SK-N-MC (cell line): ENCODE measurements around the gene SPEF2.

Experiments
- DNase-seq: peaks from one replicate; pipeline ENCODE4 v3.0.0-alpha.2; 2011; ENCODE audit warnings: low read depth, low spot score
- H3K27ac ChIP-seq: fragments of 200-600 bp; sonication (generic); 2 replicates; pipeline ENCODE4 v1.5.1; 2016; ENCODE audit warnings: mixed run types
- H3K36me3 ChIP-seq: fragments of 200-600 bp; sonication (generic); 2 replicates; pipeline ENCODE4 v1.6.1; 2017; ENCODE audit warnings: antibody characterized with exemption, low read length, mixed read lengths; ENCODE audit not compliant: insufficient read depth
- H3K4me3 ChIP-seq: fragments of 200-600 bp; sonication (generic); 2 replicates; pipeline ENCODE4 v1.5.1; 2016
- H3K9ac ChIP-seq: fragments of 200-600 bp; sonication (generic); 2 replicates; pipeline ENCODE4 v1.8.0; 2017; ENCODE audit warnings: mixed run types, mixed read lengths; ENCODE audit not compliant: insufficient read length
- H3K9me3 ChIP-seq: fragments of 200-600 bp; sonication (generic); 2 replicates; pipeline ENCODE4 v1.6.1; 2017; ENCODE audit warnings: low read depth, mild to moderate bottlenecking, antibody characterized with exemption, low read length, moderate library complexity, mixed read lengths
- EZH2 ChIP-seq: fragments of 200-600 bp; sonication (generic); IDR thresholded peaks from one replicate; pipeline ENCODE4 v1.6.1; 2017; ENCODE audit warnings: antibody characterized with exemption
- FOXP2 ChIP-seq: optimal IDR thresholded peaks from 2 replicates; pipeline ENCODE3; 2011; ENCODE audit warnings: mild to moderate bottlenecking, moderate library complexity; ENCODE audit not compliant: insufficient read depth; ENCODE audit errors: extremely low read length, control extremely low read depth
- POLR2AphosphoS5 ChIP-seq: IDR thresholded peaks from 2 replicates; pipeline ENCODE4 v1.6.1; 2012; ENCODE audit warnings: mild to moderate bottlenecking, low read depth, low read length, borderline replicate concordance

SPEF2 gene

DNA sequence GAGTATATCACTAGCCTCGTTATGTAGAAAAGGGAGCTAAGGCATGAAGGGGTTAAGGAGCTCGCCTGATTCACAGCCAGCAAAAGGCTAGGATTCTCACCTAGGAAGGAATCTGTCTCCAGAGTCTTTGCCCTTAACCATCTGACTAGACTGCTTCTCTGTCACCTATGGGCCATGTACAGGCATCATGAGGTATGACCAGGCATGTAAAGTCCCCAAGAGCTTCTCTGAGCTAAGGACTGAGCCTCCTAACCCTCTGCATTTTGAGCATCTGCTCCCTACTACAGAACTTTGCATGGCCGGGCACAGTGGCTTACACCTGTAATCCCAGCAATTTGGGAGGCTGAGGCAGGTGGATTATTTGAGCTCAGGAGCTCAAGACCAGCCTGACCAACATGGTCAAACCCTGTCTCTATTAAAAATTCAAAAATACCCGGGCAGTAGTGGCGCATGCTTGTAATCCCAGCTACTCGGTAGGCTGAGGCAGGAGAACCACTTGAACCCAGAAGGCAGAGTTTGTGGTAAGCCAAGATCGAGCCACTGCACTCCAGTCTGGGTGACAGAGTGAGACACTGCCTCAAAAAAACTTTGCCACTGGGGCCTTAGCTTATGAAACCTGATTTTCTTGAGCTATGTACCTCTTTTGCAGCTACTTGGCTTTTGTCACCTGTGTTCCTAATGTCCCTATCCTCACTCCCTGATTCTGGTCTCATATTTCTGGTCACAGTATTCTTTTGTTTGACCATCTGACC lies 205.9 kb downstream of the SPEF2 start:
- H3K9ac ChIP-seq, result no peak overlapping the region
- no peaks in the 10 kb centered on the region for H3K36me3 ChIP-seq
- no peak overlapping the region for H3K4me3 ChIP-seq
- TF ChIP-seq POLR2AphosphoS5 (no peak), FOXP2 (no peak), EZH2 (no peak)
- H3K27ac ChIP-seq, result no peak overlapping the region
- no peak for DNase-seq
- no peaks in the 10 kb centered on the region for H3K9me3 ChIP-seq

DNA sequence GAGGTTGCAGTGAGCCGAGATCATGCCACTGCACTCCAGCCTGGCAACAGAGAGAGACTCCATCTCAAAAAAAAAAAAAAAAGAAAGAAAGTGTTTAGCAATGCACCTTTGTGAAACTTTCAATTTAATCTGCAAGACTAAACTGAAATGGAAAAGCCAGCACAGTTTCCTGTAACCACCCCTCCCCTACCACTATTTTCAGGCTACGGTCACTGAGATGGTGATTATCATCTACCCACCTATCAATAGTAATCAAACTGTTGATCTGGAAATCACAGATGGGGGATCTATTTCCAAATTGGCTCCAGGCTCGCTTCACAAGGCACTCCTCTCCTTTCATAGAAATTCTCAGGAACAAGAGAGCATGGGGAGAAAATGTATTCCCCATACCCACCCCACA lies 208.4 kb downstream of the SPEF2 start:
- TF ChIP-seq FOXP2, result no peak
- no peak for TF ChIP-seq POLR2AphosphoS5
- no peak for TF ChIP-seq EZH2
- no peaks in the 10 kb centered on the region for H3K9me3 ChIP-seq
- H3K4me3 ChIP-seq, result no peak overlapping the region
- no peaks in the 10 kb centered on the region for H3K36me3 ChIP-seq
- no peak overlapping the region for H3K27ac ChIP-seq
- no peak overlapping the region for H3K9ac ChIP-seq
- no peak for DNase-seq

DNA sequence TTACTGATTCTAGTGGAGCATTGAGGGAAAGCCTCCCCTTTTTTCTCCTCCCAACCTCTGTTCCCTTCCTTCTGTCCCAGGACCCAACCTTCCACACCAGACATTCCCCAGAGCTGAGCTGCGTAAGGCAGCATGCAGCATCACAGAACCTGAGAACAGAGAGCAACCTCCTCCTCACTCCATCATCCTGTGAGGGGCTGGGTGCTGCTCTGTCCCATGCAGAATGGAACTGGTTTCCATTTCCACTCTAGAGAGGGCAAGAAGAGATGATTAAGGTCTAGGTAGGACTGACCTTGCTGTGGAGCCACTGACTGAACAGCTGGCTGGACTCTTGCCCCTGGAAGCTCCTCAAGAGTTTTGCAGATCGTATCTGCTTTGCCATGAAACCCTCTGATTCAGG lies 208.9 kb downstream of the SPEF2 start:
- Histone ChIP-seq H3K9me3 (no peaks in the 10 kb centered on the region), H3K36me3 (no peaks in the 10 kb centered on the region), H3K27ac (no peak overlapping the region), H3K4me3 (no peak overlapping the region), H3K9ac (no peak overlapping the region)
- no peak for TF ChIP-seq POLR2AphosphoS5
- no peak for TF ChIP-seq FOXP2
- no peak for TF ChIP-seq EZH2
- no peak for DNase-seq

DNA sequence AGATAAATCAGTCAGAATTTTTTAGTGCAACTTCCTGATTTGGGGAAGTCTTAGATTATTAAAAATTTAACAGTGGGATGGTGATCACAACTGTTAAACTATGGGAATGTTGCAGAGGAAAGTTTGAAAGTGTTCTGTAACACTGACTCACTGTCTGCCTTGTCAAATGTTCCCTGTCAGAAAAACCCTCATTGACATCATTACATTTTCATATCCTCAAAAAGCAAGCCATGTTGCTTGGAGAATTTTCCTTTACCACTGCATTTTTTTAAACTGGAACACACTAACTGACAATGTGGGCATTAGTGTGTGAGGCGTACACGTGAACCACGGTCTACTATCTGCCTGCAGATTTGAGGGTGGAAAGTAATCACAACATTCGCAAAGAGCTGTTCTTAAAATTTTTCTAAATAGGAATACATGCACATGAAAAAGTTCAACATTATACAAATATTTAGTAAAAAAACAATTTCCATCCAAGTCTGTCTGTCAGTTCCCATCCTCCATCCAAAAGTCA lies 210.5 kb downstream of the SPEF2 start:
- Histone ChIP-seq H3K9ac (no peak overlapping the region), H3K27ac (no peak overlapping the region), H3K36me3 (no peaks in the 10 kb centered on the region), H3K9me3 (no peaks in the 10 kb centered on the region), H3K4me3 (no peak overlapping the region)
- no peak for TF ChIP-seq EZH2
- no peak for TF ChIP-seq FOXP2
- TF ChIP-seq POLR2AphosphoS5, result no peak
- no peak for DNase-seq

DNA sequence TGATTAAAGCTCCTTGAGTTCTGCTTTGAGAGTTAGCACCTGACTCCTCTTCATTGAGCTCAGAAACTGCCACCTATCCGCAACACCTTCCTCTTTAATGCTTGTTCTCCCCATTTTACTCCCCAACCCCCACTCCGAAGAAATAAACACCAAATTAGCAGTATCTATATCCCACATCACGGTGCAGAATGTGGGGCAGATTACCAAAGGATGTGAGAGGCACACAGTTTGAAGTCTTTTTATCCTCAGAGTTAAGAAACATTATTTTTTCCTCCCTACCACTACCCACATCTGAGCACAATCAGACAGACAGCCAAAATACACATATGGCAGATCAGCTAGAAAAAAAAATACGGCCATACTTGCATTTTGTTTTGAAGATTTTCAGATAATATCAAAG lies 212.9 kb downstream of the SPEF2 start:
- Histone ChIP-seq H3K27ac (no peak overlapping the region), H3K9me3 (no peaks in the 10 kb centered on the region), H3K36me3 (no peaks in the 10 kb centered on the region), H3K4me3 (no peak overlapping the region), H3K9ac (no peak overlapping the region)
- no peak for TF ChIP-seq POLR2AphosphoS5
- TF ChIP-seq EZH2, result no peak
- no peak for TF ChIP-seq FOXP2
- no peak for DNase-seq

DNA sequence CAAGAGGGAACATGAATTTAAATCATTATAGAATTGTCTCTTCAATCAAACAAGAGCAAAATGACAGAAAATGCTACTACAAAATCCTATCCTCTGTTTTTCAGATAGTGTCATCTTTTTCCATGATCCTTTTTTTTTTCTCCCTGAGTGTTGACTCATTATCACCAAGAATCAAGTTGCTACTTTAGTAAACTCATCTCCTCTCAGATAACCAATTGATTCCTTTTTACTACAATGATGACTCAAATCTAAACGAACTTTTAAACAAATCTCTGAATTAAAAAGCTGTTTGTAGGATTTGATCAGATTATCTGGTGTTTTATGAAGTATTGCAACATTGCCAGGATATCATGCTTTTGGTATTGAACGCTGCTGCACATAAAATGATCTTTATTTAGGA lies 215.1 kb downstream of the SPEF2 start:
- DNase-seq, result no peak
- H3K27ac ChIP-seq, result no peak overlapping the region
- no peak overlapping the region for H3K9ac ChIP-seq
- TF ChIP-seq EZH2, result no peak
- TF ChIP-seq POLR2AphosphoS5, result no peak
- no peak for TF ChIP-seq FOXP2
- no peaks in the 10 kb centered on the region for H3K36me3 ChIP-seq
- no peaks in the 10 kb centered on the region for H3K9me3 ChIP-seq
- no peak overlapping the region for H3K4me3 ChIP-seq

DNA sequence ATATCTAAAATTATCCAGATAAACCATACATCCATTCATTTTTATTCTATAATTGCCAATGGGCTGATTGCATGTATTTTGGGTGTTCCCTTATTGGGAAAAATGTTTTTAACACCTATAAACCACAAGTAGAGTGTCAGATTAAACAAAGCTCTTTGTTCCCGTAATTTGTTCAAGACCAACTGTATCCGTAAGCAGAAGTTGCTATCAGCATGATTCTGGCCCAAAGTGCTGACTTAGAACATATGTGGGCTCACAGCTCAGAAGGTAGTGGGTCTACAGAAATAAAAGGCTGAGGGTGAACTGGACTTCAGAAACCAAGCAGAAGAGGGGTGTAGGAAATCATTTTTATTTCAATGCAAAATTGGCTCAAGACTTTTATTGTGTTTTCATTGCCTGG lies 215.6 kb downstream of the SPEF2 start:
- no peaks in the 10 kb centered on the region for H3K9me3 ChIP-seq
- H3K36me3 ChIP-seq, result no peaks in the 10 kb centered on the region
- no peak overlapping the region for H3K9ac ChIP-seq
- TF ChIP-seq FOXP2 (no peak), POLR2AphosphoS5 (no peak), EZH2 (no peak)
- DNase-seq, result no peak
- no peak overlapping the region for H3K27ac ChIP-seq
- H3K4me3 ChIP-seq, result no peak overlapping the region

DNA sequence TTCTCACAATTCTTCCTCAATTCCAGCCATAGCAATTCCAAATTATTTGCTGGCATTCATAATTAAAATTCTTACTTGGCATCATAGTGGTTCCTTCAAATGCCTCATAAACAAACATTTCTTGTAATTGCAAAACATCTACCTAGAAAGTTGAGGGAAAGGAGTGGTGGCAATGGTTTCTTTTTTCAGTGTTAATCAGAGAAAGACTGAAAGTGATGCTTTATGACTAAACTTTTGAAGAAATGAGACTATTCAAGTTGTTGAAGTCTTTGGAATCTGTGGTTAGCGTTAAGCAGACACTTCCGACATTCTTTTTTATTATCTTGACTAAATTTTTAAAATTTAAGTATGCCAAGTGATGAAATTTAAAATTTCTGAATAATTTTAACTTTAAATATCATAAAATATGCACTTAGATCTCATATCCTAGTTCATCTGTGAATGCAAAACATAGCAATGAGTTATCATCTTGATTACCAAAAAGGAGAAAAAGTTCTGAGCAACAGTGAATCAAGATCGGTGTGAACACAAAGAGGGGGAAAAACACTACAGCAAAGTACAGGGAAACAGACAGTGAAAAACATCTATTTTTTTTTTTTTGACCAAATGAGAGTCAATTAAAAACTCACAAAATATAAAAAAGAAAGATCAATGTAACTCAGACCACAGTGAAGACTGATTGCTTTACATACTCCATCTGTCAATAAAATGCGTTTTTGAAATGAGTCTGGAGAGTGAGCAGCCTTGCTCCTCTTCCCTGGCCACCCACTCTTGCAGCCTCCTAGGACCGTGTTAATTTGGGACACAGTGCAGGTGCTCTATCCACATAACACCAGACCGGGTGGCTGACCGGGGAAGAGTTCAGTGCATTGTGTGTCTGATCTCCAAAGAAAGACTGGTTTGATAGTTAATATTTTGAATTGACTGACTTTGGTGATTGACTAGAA lies 218.4 kb downstream of the SPEF2 start:
- Histone ChIP-seq H3K36me3 (no peaks in the 10 kb centered on the region), H3K4me3 (no peak overlapping the region), H3K9me3 (no peaks in the 10 kb centered on the region), H3K9ac (no peak overlapping the region), H3K27ac (no peak overlapping the region)
- TF ChIP-seq EZH2, result no peak
- TF ChIP-seq POLR2AphosphoS5, result no peak
- no peak for TF ChIP-seq FOXP2
- DNase-seq, result no peak
